ENCODE measurements around the gene XXYLT1. TPM values are rescaled to one million over a fixed set of nuclear protein-coding genes. Genes with fewer than 3 reads are reported as not detected.
"Not testable (repeated sequence)": the region's sequence is repeated elsewhere in the genome, so short reads cannot be mapped to it uniquely, and the experiment has no call there.

XXYLT1 gene
- total and polyA plus RNA-seq, 9 of the 15 experiments (the other 6 are each of a cell fraction or from before 2014, with no cell fraction given): 1.9 to 18.9 (median 15.0) TPM

- H3K36me3 ChIP-seq (ENCODE audit: control insufficient read depth, insufficient read depth, low read length): peaks cover 13% of the 10 kb centered on the region; the same call in 1 of the 3 replicates
- FAIRE-seq; intact Hi-C loops (cut with micrococcal nuclease); H3K9ac ChIP-seq (ENCODE audit: insufficient read depth in 1 of 2, low read depth in 2 of 2, low read length in 2 of 2); H3K4me2 ChIP-seq (ENCODE audit: insufficient read depth, low read length); H3K9me3 ChIP-seq (replicated peaks; ENCODE audit: control insufficient read depth, insufficient read depth, low read depth, low read length); H3K4me3 ChIP-seq; in situ Hi-C loops (cut with MboI); H3K4me1 ChIP-seq (replicated peaks in 1 of 2; ENCODE audit: control insufficient read depth in 2 of 2, insufficient read depth in 2 of 2, low read length in 2 of 2); BruUV-seq (replicated peaks); ATAC-seq; H3K27ac ChIP-seq (ENCODE audit: extremely low read depth, low read depth, low read length); H2AFZ ChIP-seq (ENCODE audit: low read depth, low read length); DNase-seq (ENCODE audit: extremely low read depth in 1 of 4, low spot score in 3 of 4); CTCF ChIA-PET (ENCODE audit: low intra/inter-chr PET ratio); H4K20me1 ChIP-seq (replicated peaks; ENCODE audit: control insufficient read depth, insufficient read depth, low read length); H3K9me1 ChIP-seq (ENCODE audit: control insufficient read depth, insufficient read depth, low read length); H3K27me3 ChIP-seq (ENCODE audit: control insufficient read depth in 2 of 2, insufficient read depth in 2 of 2, low read length in 2 of 2); H3K79me2 ChIP-seq (ENCODE audit: control insufficient read depth, insufficient read depth, low read length): not testable (repeated sequence)
- WGBS (ENCODE audit: insufficient coverage, low coverage, missing lambda C conversion rate): 94% methylated on average over 5 of the region's 5 CpGs
- POLR2A ChIA-PET: interaction anchor here (1.3 kb wide), 1 partner anchor 9 kb away, joined by 3 read pairs; no protein-coding TSS in a partner anchor
Observed at GRCh38 chr3:195228886-195229285, 42.1 kb downstream of the XXYLT1 start.

GRCh38 chr3:195227871-195228270 is 43.1 kb downstream of the XXYLT1 start:
- Histone ChIP-seq H3K4me3 (no peak overlapping the region), H4K20me1 (replicated peaks; ENCODE audit: control insufficient read depth, insufficient read depth, low read length) (no peaks in the 10 kb centered on the region), H3K79me2 (ENCODE audit: control insufficient read depth, insufficient read depth, low read length) (no peaks in the 10 kb centered on the region), H3K27me3 (ENCODE audit: control insufficient read depth in 2 of 2, insufficient read depth in 2 of 2, low read length in 2 of 2) (no peaks in the 10 kb centered on the region), H3K9me1 (ENCODE audit: control insufficient read depth, insufficient read depth, low read length) (no peaks in the 10 kb centered on the region), H3K36me3 (ENCODE audit: control insufficient read depth, insufficient read depth, low read length) (peaks cover 13% of the 10 kb centered on the region; the same call in 1 of the 3 replicates), H2AFZ (ENCODE audit: low read depth, low read length) (no peak overlapping the region), H3K27ac (ENCODE audit: extremely low read depth, low read depth, low read length) (no peak overlapping the region), H3K4me1 (replicated peaks in 1 of 2; ENCODE audit: control insufficient read depth in 2 of 2, insufficient read depth in 2 of 2, low read length in 2 of 2) (no peaks in the 10 kb centered on the region), H3K4me2 (ENCODE audit: insufficient read depth, low read length) (no peak overlapping the region), H3K9ac (ENCODE audit: insufficient read depth in 1 of 2, low read depth in 2 of 2, low read length in 2 of 2) (no peak overlapping the region), H3K9me3 (replicated peaks; ENCODE audit: control insufficient read depth, insufficient read depth, low read depth, low read length) (no peaks in the 10 kb centered on the region)
- DNase-seq (ENCODE audit: extremely low read depth in 1 of 4, low spot score in 3 of 4): no peak
- no peak for TF ChIP-seq POLR2AphosphoS2 (IDR thresholded peaks at IDR 0.05; ENCODE audit: low read length)
- TF ChIP-seq HNRNPK (IDR thresholded peaks at IDR 0.05; ENCODE audit: low read depth, low read length, poor library complexity, severe bottlenecking): no peak
- TF ChIP-seq SFPQ (IDR thresholded peaks at IDR 0.05; ENCODE audit: low read depth, low read length): no peak
- TF ChIP-seq TEAD1 (CRISPR knock-in tag; IDR thresholded peaks at IDR 0.05): no peak
- TF ChIP-seq RFX7 (CRISPR knock-in tag; IDR thresholded peaks at IDR 0.05): no peak
- no peak for TF ChIP-seq KAT7 (CRISPR knock-in tag; IDR thresholded peaks at IDR 0.05; ENCODE audit: borderline replicate concordance)
- no peak for TF ChIP-seq ESRRB (CRISPR knock-in tag; IDR thresholded peaks at IDR 0.05; ENCODE audit: borderline replicate concordance)
- TF ChIP-seq HIVEP1 (CRISPR knock-in tag; IDR thresholded peaks at IDR 0.05): no peak
- no peak for TF ChIP-seq NCOA4 (IDR thresholded peaks at IDR 0.05; ENCODE audit: partially characterized antibody)
- TF ChIP-seq CBX2 (IDR thresholded peaks at IDR 0.05; ENCODE audit: insufficient read depth, low read length, poor library complexity, severe bottlenecking): no peak
- ChIA-PET CTCF (ENCODE audit: low intra/inter-chr PET ratio) (interaction anchor here (0.6 kb wide), 1 partner anchor 223 kb away, joined by 4 read pairs; no protein-coding TSS in a partner anchor), POLR2A (interaction anchor here (1.1 to 1.2 kb wide), 2 partner anchors 17 to 18 kb away, joined by 3 read pairs; no protein-coding TSS in a partner anchor)
- no peak for ATAC-seq
- no TSS peak for BruUV-seq (replicated peaks)
- in situ Hi-C loops (cut with MboI): no loop called here
- 89% methylated on average over 5 of the region's 6 CpGs for WGBS (ENCODE audit: insufficient coverage, low coverage, missing lambda C conversion rate)
- intact Hi-C loops (cut with micrococcal nuclease): no loop called here
- FAIRE-seq: no peak

Data from K562 (cell line).